NB4 (cell line): ENCODE results near the gene FNDC11.

Source experiments
- DNase-seq: peaks from one replicate; pipeline ENCODE4 v3.0.0; 2010; ENCODE audit warnings: low read depth
- H3K4me3 ChIP-seq: one replicate; pipeline ENCODE4 v1.5.1; 2011; ENCODE audit warnings: mild to moderate bottlenecking, low read depth, low read length, moderate library complexity
- CTCF ChIP-seq: IDR thresholded peaks from one replicate; pipeline ENCODE4 v1.5.1; 2012; ENCODE audit warnings: low read depth, low read length
- MAX ChIP-seq: IDR thresholded peaks from 2 replicates; pipeline ENCODE4 v1.6.1; 2011; ENCODE audit warnings: low read depth, low read length
- MYC ChIP-seq: IDR thresholded peaks from 2 replicates; pipeline ENCODE4 v1.6.1; 2011; ENCODE audit warnings: low read depth, low read length
- POLR2A ChIP-seq: IDR thresholded peaks from 2 replicates; pipeline ENCODE4 v1.6.1; 2011; ENCODE audit warnings: mild to moderate bottlenecking; ENCODE audit not compliant: insufficient read length; ENCODE audit errors: extremely low read depth

The FNDC11 gene

GRCh38 chr20:63553933-63554290, at the start of gene FNDC11:
FNDC11 (plus strand) TSS chr20:63554159; CDS start chr20:63555664, 1,505 bp downstream.
- TF ChIP-seq POLR2A: no peak
- no peak for TF ChIP-seq MAX
- TF ChIP-seq CTCF: no peak
- no peak for TF ChIP-seq MYC
- no peak within 1 kb of the TSS for H3K4me3 ChIP-seq
- DNase-seq: no peak

DNA sequence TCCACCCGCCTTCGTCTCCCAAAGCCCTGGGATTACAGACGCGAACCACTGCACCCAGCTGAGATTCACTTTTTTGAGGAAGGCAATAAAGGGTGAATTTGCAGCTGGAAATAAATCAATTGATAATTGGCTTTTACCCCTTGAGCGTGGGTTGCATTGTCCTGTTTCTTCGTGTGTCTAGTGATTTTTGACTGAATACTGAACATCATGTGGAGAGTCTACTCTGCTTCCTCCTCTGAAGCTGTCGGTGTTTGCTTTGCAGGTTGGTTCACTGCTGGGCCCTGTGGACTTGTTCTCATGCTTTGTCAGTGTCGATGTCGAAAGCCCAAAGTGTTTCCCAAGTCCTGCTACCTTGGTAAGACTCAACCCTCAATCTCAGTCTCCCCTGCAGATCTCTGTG, 49.3 kb upstream of the FNDC11 start:
- TF ChIP-seq MAX (no peak), CTCF (no peak), POLR2A (no peak), MYC (no peak)
- DNase-seq: no peak
- no peak overlapping the region for H3K4me3 ChIP-seq

- TF ChIP-seq POLR2A: no peak
- no peak for TF ChIP-seq CTCF
- TF ChIP-seq MYC: no peak
- TF ChIP-seq MAX: no peak
- no peak for DNase-seq
- no peak overlapping the region for H3K4me3 ChIP-seq
Observed at GRCh38 chr20:63505281-63505680, 48.7 kb upstream of the FNDC11 start.

DNA sequence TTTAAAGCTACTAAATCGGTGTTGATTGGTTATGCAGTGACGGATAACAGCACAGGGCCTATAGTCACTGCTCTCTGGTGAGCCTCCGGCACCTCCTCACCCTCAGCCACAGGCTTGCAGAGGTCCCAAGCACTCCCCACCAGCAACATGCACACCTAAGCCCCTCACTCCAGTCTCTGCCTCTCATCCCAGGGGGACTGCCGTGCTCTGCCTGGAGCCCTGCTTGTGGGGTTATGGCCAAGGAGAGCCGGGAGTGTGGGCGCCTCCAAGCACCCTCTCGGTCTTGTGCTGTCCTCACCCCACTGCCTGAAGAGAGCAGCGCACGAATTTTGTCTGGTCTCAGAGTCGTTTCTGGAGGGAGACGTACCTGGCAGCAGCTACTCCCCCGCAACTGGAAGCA, 48.2 kb upstream of the FNDC11 start:
- no peak for DNase-seq
- no peak overlapping the region for H3K4me3 ChIP-seq
- TF ChIP-seq POLR2A (no peak), MYC (no peak), CTCF (no peak), MAX (no peak)

DNA sequence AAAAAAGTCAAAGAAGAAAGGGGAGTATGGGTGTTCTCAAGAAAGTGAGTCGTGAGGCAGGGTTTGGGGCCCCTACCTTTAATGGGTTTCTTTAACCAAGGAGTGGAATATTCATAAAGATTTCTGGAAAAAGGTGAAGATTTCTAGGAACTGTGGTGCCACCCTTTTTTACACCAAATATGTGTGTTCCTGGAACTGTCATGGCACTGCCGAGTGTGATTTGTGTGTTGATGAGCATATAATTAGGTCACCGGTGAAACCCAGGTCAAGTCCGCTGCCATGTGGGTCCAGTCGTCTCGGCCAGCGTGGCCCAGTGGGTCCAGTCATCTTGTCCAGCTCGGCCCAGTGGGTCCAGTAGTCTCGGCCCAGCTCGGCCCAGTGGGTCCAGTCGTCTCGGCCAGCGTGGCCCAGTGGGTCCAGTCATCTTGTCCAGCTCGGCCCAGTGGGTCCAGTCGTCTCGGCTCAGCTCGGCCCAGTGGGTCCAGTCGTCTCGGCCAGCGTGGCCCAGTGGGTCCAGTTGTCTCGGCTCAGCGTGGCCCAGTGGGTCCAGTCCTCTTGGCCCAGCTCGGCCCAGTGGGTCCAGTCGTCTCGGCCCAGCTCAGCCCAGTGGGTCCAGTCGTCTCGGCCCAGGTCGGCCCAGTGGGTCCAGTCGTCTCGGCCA, 46.7 kb upstream of the FNDC11 start:
- no peak for TF ChIP-seq CTCF
- no peak for TF ChIP-seq POLR2A
- no peak for TF ChIP-seq MYC
- no peak for TF ChIP-seq MAX
- DNase-seq: no peak
- no peak overlapping the region for H3K4me3 ChIP-seq
